ENCODE data around the gene ARMH1. TPM values are rescaled to one million over a fixed set of nuclear protein-coding genes. Genes with fewer than 3 reads are reported as not detected.

The ARMH1 gene
- total and polyA plus RNA-seq, 8 donors = 4.0 to 8.1 (median 6.3) TPM

DNA sequence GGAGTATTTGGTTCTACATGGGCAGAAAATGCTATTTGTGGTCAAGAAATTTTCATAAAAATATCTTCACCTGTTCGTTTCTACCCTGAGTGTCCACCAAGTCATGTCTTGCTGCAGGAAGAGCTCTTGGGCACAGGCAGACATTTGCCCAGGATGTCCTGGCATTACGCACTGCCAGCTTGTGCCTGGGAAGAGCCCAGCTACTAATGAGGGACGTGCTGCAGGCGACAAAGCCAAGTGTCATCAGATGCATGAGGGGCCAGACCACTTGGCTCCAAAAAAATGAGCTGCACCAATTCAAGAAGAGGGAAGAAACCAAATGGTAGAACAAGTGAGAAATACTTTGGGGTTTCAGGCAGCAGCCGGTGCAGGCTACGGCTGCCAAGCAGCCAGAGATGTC lies 43.6 kb downstream of the ARMH1 start:
- Histone ChIP-seq H3K4me3 (no peak overlapping the region), H3K27ac (no peak overlapping the region), H3K4me1 (peaks cover 0 to 22% of the 10 kb centered on the region in 2 donors), H3K27me3 (no peaks in the 10 kb centered on the region), H3K36me3 (no peaks in the 10 kb centered on the region), H3K9me3 (no peaks in the 10 kb centered on the region)
- TF ChIP-seq, protein P1, sequence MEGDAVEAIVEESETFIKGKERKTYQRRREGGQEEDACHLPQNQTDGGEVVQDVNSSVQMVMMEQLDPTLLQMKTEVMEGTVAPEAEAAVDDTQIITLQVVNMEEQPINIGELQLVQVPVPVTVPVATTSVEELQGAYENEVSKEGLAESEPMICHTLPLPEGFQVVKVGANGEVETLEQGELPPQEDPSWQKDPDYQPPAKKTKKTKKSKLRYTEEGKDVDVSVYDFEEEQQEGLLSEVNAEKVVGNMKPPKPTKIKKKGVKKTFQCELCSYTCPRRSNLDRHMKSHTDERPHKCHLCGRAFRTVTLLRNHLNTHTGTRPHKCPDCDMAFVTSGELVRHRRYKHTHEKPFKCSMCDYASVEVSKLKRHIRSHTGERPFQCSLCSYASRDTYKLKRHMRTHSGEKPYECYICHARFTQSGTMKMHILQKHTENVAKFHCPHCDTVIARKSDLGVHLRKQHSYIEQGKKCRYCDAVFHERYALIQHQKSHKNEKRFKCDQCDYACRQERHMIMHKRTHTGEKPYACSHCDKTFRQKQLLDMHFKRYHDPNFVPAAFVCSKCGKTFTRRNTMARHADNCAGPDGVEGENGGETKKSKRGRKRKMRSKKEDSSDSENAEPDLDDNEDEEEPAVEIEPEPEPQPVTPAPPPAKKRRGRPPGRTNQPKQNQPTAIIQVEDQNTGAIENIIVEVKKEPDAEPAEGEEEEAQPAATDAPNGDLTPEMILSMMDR (IDR thresholded peaks at IDR 0.05) = no peak
- ATAC-seq = no peak
- DNase-seq = no peak
- intact Hi-C loops (cut with DNase I) = no loop called here

DNA sequence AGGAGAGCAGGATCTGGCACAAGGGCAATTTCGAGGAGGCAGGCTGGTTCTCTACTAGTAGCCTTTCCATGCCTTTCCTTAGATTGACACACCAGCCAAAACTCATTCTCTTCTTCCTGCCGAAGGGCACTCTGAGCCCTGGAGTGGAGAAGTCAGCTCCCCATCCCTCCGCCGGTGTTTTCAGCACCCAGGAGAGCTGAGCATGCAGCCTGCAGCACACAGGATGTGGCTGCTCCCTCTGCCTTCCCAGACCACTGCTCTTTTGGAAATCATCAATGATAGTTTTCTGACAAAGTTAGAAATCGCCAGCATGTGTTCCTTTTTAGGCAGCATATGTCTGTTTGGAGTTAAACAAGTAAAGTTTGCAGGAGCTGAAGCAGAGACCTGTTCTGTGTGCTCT lies 44.8 kb downstream of the ARMH1 start:
- ATAC-seq (no peak), DNase-seq (no peak)
- Histone ChIP-seq H3K9me3 (no peaks in the 10 kb centered on the region), H3K27me3 (peaks cover 0 to 2% of the 10 kb centered on the region in 2 donors), H3K4me1 (peaks cover 0 to 34% of the 10 kb centered on the region in 2 donors), H3K4me3 (no peak overlapping the region), H3K27ac (no peak overlapping the region), H3K36me3 (no peaks in the 10 kb centered on the region)
- intact Hi-C loops (cut with DNase I) = no loop called here
- TF ChIP-seq, protein P1 (IDR thresholded peaks at IDR 0.05) = no peak

DNA sequence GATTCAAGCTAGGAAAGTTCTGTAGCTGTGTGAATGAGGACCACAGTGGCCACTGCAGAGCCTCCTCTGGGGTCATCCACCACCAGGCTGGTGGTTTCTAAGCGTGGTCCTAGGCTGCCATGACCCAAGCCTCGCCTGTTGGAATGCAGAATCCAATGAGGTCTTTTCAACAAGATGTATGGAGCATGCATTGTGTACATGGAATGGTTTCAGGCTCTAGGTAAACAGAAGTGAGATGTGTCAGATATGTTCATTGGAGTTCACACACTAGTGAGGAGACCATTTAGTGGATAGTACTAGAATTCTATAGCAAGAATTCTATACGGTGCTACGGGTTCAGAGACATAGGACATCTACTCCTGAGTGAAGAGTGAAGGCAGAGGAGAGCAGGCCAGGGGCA lies 45.8 kb downstream of the ARMH1 start:
- no peaks in the 10 kb centered on the region for H3K36me3 ChIP-seq
- H3K4me1 ChIP-seq = peaks cover 0 to 33% of the 10 kb centered on the region in 2 donors
- peaks cover 0 to 8% of the 10 kb centered on the region in 2 donors for H3K27me3 ChIP-seq
- no peaks in the 10 kb centered on the region for H3K9me3 ChIP-seq
- no peak for DNase-seq
- intact Hi-C loops (cut with DNase I) = no loop called here
- H3K4me3 ChIP-seq = no peak overlapping the region
- TF ChIP-seq, protein P1 (IDR thresholded peaks at IDR 0.05) = no peak
- no peak for ATAC-seq
- H3K27ac ChIP-seq = no peak overlapping the region

DNA sequence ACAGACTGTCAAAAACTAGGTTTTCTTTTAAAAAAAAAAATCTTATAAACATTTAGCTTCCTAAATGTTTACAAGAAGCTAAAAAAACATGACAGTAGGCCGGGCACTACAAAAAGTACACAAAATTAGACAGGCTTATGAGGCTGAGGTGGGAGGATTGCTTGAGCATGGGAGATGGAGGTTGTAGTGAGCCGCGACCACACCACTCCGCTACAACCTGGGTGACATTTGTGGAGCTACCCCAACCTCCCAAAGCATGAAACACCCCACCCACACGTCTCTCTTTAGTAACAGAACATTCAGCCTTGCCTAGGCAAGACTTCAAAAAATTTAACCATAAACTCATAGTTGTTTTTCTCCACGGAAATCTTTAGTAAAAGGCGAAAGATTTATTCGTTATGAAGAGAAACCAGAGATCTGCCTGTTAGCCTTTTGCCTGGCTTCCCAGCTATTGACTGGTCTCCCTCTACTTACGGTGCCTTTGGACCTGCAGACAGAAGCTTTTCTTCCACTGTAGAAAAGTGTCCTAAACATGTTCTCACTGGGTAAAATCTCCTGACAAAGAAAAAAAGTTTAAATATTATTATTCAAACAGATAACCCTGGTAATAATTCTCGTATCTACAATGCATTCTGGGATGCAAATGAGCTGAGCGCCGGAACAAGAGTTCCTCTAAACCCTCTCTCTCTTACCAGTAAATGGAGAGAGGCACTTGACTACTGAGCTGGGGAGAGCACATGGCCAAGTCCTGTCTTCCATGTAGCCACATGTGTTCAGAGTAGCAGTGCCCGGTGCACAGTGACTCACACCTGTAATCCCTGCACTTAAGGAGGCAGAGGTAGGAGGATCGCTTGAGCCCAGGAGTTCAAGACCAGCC lies 47.2 kb downstream of the ARMH1 start:
- ATAC-seq (peak; percentile 92), DNase-seq (peak in 2 of 4 donors; percentile 79 to 82)
- no peaks in the 10 kb centered on the region for H3K36me3 ChIP-seq
- peaks cover 0 to 32% of the 10 kb centered on the region in 2 donors for H3K4me1 ChIP-seq
- peak overlapping the region; percentile 58 to 76 for H3K27ac ChIP-seq
- H3K4me3 ChIP-seq = no peak overlapping the region
- peaks cover 0 to 8% of the 10 kb centered on the region in 2 donors for H3K27me3 ChIP-seq
- no peaks in the 10 kb centered on the region for H3K9me3 ChIP-seq
- intact Hi-C loops (cut with DNase I) = no loop called here
- TF ChIP-seq, protein P1 (IDR thresholded peaks at IDR 0.05) = no peak

DNA sequence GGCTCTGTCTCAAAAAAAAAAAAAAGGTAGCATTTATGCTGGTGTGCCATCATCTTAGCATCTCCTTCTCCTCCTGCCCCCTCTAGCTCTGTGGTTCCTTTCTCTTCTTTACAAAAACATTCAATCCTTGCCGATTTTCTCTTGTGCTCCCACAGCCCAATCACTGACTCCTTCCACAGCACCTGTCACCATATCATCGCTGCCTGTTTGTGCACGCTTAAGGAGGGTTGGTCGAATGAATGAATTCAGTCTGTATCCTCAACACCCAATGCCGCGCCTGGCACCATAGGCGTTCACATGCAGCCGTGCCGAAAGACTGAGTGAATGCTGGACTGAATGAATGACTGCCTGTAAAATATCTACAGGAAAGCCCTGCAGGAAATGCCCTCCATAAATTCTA lies 48.5 kb downstream of the ARMH1 start:
- intact Hi-C loops (cut with DNase I) = no loop called here
- peaks cover 0 to 8% of the 10 kb centered on the region in 2 donors for H3K27me3 ChIP-seq
- peaks cover 0 to 32% of the 10 kb centered on the region in 2 donors for H3K4me1 ChIP-seq
- ATAC-seq (no peak), DNase-seq (no peak)
- no peak overlapping the region for H3K4me3 ChIP-seq
- H3K36me3 ChIP-seq = no peaks in the 10 kb centered on the region
- TF ChIP-seq, protein P1 (IDR thresholded peaks at IDR 0.05) = no peak
- peak overlapping the region in 1 of 2 donors; percentile 38 for H3K27ac ChIP-seq
- no peaks in the 10 kb centered on the region for H3K9me3 ChIP-seq

Data from left lung (tissue), 10 donors.